Fibroblast of mammary gland (primary cell): ENCODE data around the gene ARHGAP5.

Experiments used
- DNase-seq: peaks from one replicate; pipeline ENCODE4 v3.0.0-alpha.2; 2010; ENCODE audit warnings: low read depth
- H3K4me3 ChIP-seq: 2 replicates; pipeline ENCODE4 v1.5.1; 2011; ENCODE audit warnings: low read depth, mild to moderate bottlenecking, low read length, moderate library complexity; ENCODE audit not compliant: control insufficient read depth
- TF ChIP-seq, protein P1 (sequence below): conservative IDR thresholded peaks from 2 replicates; pipeline ENCODE4 v1.5.1; 2011; ENCODE audit warnings: low read depth, low read length, inconsistent platforms; ENCODE audit not compliant: control insufficient read depth, insufficient read depth

Gene ARHGAP5

DNA sequence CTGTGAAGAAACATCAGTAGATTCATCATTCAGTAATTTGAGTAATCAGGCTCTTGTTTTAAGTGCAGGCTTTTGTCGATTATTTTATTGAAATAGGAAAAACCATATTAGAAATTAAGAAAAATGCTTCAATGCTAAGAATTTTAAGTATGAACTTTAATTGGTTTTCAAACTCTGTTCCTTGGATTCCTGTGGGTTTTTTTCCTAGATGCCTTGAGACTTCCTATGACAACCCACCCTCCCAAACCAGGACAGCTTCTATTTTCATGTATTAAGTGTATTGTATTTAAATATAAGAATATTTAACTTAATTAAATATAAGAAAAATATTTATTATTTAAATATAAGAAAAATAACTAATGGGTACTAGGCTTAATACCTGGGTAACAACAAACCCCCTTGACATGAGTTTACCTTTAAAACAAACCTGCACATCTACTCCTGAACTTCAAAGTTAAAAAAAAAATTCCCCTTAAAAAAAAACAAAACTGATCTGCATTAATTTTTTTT is 3.0 kb downstream of the ARHGAP5 start:
- no peak for DNase-seq
- TF ChIP-seq, protein P1, sequence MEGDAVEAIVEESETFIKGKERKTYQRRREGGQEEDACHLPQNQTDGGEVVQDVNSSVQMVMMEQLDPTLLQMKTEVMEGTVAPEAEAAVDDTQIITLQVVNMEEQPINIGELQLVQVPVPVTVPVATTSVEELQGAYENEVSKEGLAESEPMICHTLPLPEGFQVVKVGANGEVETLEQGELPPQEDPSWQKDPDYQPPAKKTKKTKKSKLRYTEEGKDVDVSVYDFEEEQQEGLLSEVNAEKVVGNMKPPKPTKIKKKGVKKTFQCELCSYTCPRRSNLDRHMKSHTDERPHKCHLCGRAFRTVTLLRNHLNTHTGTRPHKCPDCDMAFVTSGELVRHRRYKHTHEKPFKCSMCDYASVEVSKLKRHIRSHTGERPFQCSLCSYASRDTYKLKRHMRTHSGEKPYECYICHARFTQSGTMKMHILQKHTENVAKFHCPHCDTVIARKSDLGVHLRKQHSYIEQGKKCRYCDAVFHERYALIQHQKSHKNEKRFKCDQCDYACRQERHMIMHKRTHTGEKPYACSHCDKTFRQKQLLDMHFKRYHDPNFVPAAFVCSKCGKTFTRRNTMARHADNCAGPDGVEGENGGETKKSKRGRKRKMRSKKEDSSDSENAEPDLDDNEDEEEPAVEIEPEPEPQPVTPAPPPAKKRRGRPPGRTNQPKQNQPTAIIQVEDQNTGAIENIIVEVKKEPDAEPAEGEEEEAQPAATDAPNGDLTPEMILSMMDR, result no peak
- no peak overlapping the region for H3K4me3 ChIP-seq

DNA sequence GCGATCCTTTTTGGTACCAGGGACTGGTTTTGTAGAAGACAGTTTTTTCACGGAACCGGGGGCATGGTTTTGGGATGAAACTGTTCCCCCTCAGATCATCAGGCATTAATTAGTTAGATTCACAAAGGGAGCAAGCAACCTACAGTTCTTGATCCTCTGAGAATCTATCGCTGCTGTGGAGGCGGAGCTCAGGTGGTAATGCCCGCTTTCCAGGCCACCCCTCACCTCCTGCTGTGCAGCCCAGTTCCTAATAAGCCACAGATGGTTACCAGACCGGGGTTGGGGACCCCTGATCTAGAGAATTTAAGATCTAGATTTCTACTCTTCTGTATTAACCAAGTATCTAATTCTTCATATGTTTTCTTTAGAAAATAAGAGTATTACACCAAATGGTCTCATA is 4.8 kb downstream of the ARHGAP5 start:
- no peak for DNase-seq
- TF ChIP-seq, protein P1, result no peak
- H3K4me3 ChIP-seq, result no peak overlapping the region

DNA sequence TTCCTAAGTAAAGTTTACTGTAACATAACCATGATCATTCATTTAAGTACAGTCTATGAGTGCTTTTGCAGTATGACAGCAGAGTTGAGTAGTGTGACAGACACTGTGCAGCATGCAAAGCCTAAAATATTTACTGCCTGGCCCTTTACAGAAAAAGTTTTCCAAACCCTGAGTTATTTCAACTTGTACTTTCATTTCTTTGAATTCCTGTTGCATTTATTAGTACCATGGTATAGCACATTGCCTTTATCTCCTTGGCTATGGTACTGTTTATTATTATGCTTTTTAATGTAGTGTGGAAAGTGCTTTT is 6.2 kb downstream of the ARHGAP5 start:
- no peak for DNase-seq
- H3K4me3 ChIP-seq, result no peak overlapping the region
- TF ChIP-seq, protein P1, result no peak

DNA sequence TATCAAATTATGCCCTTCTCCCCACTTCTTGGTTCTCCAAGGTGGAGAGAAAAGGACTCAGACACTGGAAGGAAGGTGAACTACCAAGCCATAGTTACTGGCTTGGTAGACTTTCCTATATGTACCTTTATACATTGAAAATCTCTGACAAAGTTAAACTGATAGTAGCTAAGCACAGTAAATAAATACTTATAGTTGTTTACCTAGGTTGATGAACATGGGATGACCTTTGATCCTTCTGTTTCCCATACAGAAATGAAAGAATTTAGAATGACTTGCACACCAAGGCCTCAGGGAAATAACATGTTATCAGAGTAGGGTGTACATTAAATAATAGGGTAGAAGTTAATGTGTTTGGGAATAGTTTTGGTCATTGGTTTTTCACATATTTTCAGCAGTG is 6.7 kb downstream of the ARHGAP5 start:
- TF ChIP-seq, protein P1, result no peak
- DNase-seq, result no peak
- H3K4me3 ChIP-seq, result no peak overlapping the region

DNA sequence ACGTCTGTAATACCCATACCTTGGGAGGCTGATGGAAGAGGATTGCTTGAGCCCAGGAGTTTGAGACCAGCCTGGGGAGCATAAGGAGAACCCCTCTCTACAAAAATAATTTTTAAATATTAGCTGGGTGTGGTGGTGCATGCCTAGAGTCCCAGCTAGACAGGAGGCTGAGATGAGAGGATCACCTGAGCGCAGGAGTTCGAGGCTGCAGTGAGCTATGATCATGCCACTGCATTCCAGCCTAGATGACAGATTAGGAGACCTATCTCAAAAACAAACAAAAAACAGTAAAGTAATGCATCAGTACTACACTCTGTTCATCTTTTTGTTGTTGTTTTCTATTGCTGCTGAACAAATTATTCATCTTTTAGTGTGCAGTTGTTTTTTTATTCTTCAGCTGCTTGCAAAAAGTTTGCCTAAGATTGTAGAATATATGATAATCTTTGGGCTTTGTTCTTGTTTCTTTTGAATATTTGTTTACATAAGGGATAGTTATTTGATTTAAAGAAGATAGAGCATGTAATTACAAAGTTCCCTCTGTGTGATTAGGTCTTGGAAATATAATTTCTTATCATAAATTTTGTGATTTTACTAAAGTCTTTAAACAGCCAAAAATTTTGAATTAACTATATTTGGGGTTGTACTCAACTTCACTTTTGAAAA is 8.2 kb downstream of the ARHGAP5 start:
- DNase-seq, result no peak
- TF ChIP-seq, protein P1, result no peak
- no peak overlapping the region for H3K4me3 ChIP-seq

DNA sequence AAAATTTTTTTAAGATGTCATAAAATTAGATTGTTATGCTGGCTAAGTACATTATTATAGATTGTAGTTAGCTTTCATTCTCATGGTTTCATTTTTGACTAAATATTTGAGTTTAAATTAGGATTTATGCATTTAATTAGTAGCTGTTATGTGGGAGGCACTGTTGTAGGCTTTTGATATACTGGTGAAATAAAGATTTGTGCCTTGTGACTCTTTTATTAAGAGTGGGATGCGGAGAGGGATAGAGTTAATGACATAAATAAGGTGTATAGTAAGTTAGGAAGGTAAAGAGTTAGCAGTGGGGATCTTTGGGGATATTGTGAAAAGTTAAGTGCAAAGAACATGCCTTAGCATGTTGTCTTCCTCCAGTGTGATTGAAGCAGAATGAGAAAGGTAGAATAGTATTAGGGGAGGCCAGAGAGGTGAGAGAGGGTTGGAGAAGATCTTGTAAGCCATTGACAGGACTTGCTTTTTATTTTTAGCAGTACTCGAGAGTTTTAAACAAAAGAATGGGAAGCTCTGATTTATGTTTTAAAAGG is 8.8 kb downstream of the ARHGAP5 start:
- TF ChIP-seq, protein P1, result no peak
- DNase-seq, result no peak
- H3K4me3 ChIP-seq, result no peak overlapping the region

DNA sequence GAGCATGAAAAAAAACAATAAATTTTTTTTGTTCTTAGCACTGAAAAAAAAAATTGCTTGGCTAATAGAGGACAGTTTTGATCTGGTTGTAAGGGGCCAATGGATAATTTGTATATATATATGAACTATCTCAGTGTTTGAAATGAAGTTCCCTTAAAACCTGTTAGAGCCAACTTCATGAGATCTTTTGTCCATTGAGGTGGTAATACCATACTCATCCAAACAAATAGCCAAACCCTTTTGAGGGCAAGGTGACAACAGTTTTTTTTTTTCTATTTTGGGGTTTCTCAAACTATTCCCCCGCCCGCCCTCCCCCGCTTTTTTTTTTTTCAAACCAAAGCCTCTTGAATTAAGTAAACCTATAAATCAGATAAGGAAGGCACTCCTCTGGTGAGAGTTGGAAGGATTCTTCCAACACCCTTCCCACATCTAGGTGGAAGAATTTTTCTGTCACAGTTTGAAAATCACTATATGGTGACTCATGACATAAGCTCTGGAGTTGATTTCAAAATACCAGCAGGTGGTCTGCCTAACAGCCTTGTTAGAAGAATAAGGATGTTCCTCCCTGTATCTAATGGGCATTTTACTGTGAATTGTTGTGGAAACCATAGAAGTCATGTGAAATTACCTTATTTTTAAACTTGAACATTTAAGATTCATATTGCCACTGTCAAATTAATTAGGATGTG is 10.2 kb downstream of the ARHGAP5 start:
- TF ChIP-seq, protein P1, result no peak
- no peak overlapping the region for H3K4me3 ChIP-seq
- peak; percentile 35 for DNase-seq
